HEK293 (cell line): ENCODE data around the gene MAP2K6.

Experiments
- CTCF ChIP-seq: fragments of 450-650 bp; formaldehyde crosslinking; IDR thresholded peaks from 2 replicates; pipeline ENCODE4 v1.5.1; 2016; ENCODE audit warnings: missing biosample characterization, missing genetic modification characterization
- SP2 ChIP-seq: fragments of 450-650 bp; formaldehyde crosslinking; IDR thresholded peaks from 2 replicates; pipeline ENCODE4 v1.5.1; 2016; ENCODE audit warnings: missing biosample characterization, missing genetic modification characterization
- ZBTB7A ChIP-seq: fragments of 450-650 bp; formaldehyde crosslinking; IDR thresholded peaks from 2 replicates; pipeline ENCODE4 v1.5.1; 2016; ENCODE audit warnings: low read depth, missing biosample characterization, missing genetic modification characterization
- ZNF121 ChIP-seq: fragments of 450-650 bp; formaldehyde crosslinking; IDR thresholded peaks from 2 replicates; pipeline ENCODE4 v1.5.1; 2016; ENCODE audit warnings: missing biosample characterization, missing genetic modification characterization
- ZNF302 ChIP-seq: fragments of 450-650 bp; formaldehyde crosslinking; IDR thresholded peaks from 2 replicates; pipeline ENCODE4 v1.5.1; 2016; ENCODE audit warnings: missing biosample characterization, missing genetic modification characterization, low read depth

- TF ChIP-seq SP2 (tag by site-specific recombination) = no peak
- no peak for TF ChIP-seq CTCF
- TF ChIP-seq ZBTB7A (tag by site-specific recombination) = no peak
- TF ChIP-seq ZNF302 (tag by site-specific recombination) = no peak
- no peak for TF ChIP-seq ZNF121 (tag by site-specific recombination)
Measured at GRCh38 chr17:69452664-69453260, 38.3 kb downstream of the MAP2K6 start.
